RWPE2 (cell line): ENCODE results near the gene RPS19BP1.

Experiments used
- ATAC-seq: fragments of 200-7000 bp; cut with Tn5 transposase; 3 replicates; pipeline ENCODE4 v1.9.1; 2021; ENCODE audit warnings: low read depth
- DNase-seq: peaks from one replicate; pipeline ENCODE4 v3.0.0-alpha.2; 2020; ENCODE audit warnings: low spot score
- H3K27ac ChIP-seq: fragments of 450-650 bp; 2 replicates; pipeline ENCODE4 v1.5.1; 2017; ENCODE audit warnings: mild to moderate bottlenecking; ENCODE audit not compliant: poor library complexity, severe bottlenecking
- H3K27me3 ChIP-seq: fragments of 250-450 bp; sonication (Bioruptor Pico); 2 replicates; pipeline ENCODE4 v1.5.1; 2021; ENCODE audit warnings: mild to moderate bottlenecking, moderate library complexity; ENCODE audit not compliant: insufficient read depth, poor library complexity, severe bottlenecking
- H3K36me3 ChIP-seq: fragments of 250-450 bp; sonication (Bioruptor Pico); 2 replicates; pipeline ENCODE4 v1.5.1; 2020; ENCODE audit warnings: low read depth, mild to moderate bottlenecking, moderate library complexity
- H3K4me1 ChIP-seq: fragments of 250-450 bp; sonication (Bioruptor Pico); 2 replicates; pipeline ENCODE4 v1.5.1; 2021; ENCODE audit warnings: mild to moderate bottlenecking, moderate library complexity; ENCODE audit not compliant: insufficient read depth, poor library complexity, severe bottlenecking
- H3K4me3 ChIP-seq: fragments of 250-450 bp; sonication (Bioruptor Pico); 2 replicates; pipeline ENCODE4 v1.5.1; 2021; ENCODE audit warnings: mild to moderate bottlenecking, moderate library complexity; ENCODE audit not compliant: severe bottlenecking
- H3K9me3 ChIP-seq: fragments of 250-450 bp; sonication (Bioruptor Pico); 2 replicates; pipeline ENCODE4 v1.5.1; 2021; ENCODE audit warnings: mild to moderate bottlenecking, moderate library complexity; ENCODE audit not compliant: severe bottlenecking
- TF ChIP-seq, protein P1 (sequence below): fragments of 450-650 bp; IDR thresholded peaks from one replicate; pipeline ENCODE4 v1.5.1; 2017; ENCODE audit warnings: mild to moderate bottlenecking, moderate library complexity; ENCODE audit not compliant: poor library complexity, severe bottlenecking

The RPS19BP1 gene

DNA sequence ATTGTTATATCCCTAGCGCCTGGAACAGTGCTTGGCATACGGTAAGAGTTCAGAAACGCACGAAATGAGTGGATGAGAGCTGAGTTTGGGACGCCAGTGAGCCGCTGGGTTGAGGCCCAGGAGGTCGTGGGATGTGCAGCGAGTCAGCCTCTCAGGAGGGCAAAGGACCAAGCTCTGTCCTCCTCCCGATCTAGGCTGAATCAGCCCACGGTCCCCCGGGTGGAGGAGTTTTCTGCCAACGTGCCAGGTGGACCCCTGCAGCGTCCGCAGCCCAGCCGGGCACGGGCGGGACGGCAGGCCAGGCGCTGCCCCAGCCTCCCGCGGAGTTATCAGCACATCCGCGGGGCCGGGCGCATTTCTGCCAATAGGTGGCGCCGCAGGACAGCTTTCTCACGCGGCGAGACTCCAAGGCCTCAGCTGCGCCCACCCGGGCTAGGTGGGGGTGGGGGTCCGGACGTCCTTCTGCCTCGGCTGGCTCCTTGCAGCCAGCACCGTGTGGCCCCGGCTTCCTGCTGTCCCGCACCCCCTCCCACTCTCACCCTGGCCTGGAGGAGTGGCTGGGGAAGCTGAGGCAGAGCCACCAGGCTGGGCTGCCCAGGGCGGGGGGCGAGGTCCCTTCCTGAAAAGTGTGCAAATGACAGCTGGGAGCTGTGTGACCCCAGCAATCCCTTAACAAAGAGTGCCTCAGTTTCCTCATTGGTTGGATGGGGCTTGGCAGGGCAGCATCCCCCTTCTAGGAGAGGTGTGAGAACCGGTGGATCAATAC is 2.2 kb upstream of the RPS19BP1 start:
- TF ChIP-seq, protein P1, sequence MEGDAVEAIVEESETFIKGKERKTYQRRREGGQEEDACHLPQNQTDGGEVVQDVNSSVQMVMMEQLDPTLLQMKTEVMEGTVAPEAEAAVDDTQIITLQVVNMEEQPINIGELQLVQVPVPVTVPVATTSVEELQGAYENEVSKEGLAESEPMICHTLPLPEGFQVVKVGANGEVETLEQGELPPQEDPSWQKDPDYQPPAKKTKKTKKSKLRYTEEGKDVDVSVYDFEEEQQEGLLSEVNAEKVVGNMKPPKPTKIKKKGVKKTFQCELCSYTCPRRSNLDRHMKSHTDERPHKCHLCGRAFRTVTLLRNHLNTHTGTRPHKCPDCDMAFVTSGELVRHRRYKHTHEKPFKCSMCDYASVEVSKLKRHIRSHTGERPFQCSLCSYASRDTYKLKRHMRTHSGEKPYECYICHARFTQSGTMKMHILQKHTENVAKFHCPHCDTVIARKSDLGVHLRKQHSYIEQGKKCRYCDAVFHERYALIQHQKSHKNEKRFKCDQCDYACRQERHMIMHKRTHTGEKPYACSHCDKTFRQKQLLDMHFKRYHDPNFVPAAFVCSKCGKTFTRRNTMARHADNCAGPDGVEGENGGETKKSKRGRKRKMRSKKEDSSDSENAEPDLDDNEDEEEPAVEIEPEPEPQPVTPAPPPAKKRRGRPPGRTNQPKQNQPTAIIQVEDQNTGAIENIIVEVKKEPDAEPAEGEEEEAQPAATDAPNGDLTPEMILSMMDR, result peak; percentile 95
- Histone ChIP-seq H3K27me3 (no peaks in the 10 kb centered on the region), H3K4me3 (no peak overlapping the region), H3K9me3 (no peaks in the 10 kb centered on the region), H3K36me3 (peaks cover 21% of the 10 kb centered on the region), H3K27ac (no peak overlapping the region), H3K4me1 (peaks cover 3% of the 10 kb centered on the region)
- DNase-seq, result no peak
- ATAC-seq, result peak; percentile 47; the same call in 2 of the 3 replicates

DNA sequence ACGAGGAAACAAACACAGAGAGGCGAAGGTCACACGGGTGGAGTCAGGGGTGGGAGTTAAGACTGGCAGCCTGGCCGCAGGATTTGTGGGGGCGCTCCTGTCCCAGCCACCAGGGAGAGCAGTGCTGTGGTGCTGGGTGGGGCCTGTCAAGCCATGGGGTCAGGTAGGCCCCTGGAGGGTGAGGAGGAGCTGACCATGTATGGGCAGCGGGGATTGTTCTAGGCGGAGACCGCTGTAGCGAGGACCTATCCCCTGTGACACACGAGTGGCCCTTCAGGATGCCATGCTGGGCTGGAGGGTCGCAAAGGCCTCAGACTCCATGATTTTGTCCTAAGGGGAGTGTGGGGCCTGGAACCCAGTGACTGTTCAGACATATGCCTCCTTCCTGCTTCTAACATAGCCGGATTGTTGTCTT is 1.6 kb upstream of the RPS19BP1 start:
- Histone ChIP-seq H3K4me3 (no peak overlapping the region), H3K4me1 (peaks cover 5% of the 10 kb centered on the region), H3K9me3 (no peaks in the 10 kb centered on the region), H3K27ac (no peak overlapping the region), H3K27me3 (no peaks in the 10 kb centered on the region), H3K36me3 (peaks cover 26% of the 10 kb centered on the region)
- TF ChIP-seq, protein P1, result no peak
- ATAC-seq, result no peak
- DNase-seq, result no peak

DNA sequence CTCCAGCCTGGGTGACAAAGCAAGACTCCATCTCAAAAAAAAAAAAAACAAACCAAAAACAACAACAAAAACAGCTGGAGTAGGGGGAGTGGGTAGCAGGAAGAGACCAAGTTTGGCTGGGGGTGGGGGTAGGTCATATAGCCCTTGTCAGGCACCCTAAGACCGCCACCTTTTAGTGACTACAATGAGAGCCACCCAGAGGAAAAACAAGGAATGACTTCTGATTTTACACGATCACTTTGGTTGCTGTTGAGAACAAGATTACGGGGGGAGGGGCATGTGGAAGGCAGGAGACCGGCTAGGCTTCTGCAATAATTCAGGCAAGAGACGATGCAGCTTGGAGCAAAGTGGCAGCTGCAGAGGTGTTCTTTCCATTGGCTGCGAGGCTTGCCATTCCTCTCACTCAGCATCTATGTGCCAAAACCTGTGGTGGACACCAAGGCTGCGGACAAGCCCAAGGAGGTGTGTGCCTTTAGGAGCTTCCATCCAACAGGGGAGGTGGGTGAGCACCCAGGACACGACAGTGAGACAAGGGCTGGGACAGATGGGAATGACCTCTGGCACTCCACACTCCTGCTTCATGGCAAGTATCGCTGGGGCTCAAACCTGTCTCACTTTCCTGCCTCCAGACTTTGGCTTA is 1.7 kb downstream of the RPS19BP1 start:
- H3K27ac ChIP-seq, result no peak overlapping the region
- TF ChIP-seq, protein P1, result peak; percentile 22
- no peaks in the 10 kb centered on the region for H3K27me3 ChIP-seq
- DNase-seq (no peak), ATAC-seq (no peak)
- peaks cover 39% of the 10 kb centered on the region for H3K36me3 ChIP-seq
- no peak overlapping the region for H3K4me3 ChIP-seq
- H3K4me1 ChIP-seq, result peaks cover 8% of the 10 kb centered on the region
- H3K9me3 ChIP-seq, result no peaks in the 10 kb centered on the region

DNA sequence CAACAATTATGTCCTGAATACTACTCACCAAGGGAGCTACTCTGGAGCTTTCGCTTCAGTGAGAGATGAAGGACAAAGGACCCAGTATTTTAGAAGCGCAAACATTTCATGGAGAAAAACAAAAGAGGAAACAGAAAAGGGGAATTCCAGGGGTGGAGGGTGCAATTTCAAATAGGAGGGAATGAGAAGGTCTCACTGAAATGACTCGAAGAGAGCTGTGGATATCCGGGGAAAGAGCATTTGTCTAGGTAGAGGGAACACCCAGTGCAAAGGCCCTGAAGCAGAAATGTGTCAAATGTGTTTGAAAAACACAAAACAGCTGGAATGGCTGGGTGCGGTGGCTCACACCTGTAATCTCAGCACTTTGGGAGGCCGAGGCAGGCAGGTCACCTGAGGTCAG is 2.4 kb downstream of the RPS19BP1 start:
- TF ChIP-seq, protein P1, result no peak
- peaks cover 8% of the 10 kb centered on the region for H3K4me1 ChIP-seq
- H3K27me3 ChIP-seq, result no peaks in the 10 kb centered on the region
- H3K36me3 ChIP-seq, result peaks cover 39% of the 10 kb centered on the region
- DNase-seq (no peak), ATAC-seq (no peak)
- no peaks in the 10 kb centered on the region for H3K9me3 ChIP-seq
- no peak overlapping the region for H3K4me3 ChIP-seq
- no peak overlapping the region for H3K27ac ChIP-seq

DNA sequence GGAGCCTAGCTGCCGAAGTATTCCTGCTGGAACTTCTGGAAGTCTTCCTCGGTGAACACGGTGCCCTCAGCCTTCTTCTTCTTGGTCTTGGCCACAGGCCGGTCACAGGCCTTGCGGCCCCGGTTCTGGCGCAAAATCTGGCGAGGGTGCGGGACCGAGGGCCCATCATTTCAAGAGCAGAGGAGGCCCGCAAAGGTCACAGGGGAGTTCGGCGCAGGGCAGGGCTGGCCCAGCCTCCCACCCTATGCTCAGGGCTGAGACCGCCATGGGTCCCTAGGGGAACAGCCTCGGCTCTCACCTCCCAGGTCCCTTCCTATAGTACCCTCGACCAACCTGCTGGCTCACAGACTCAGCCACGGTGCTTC is 3.1 kb downstream of the RPS19BP1 start:
- H3K27me3 ChIP-seq, result no peaks in the 10 kb centered on the region
- TF ChIP-seq, protein P1, result peak; percentile 69
- peaks cover 39% of the 10 kb centered on the region for H3K36me3 ChIP-seq
- peaks cover 8% of the 10 kb centered on the region for H3K4me1 ChIP-seq
- H3K4me3 ChIP-seq, result no peak overlapping the region
- H3K27ac ChIP-seq, result no peak overlapping the region
- ATAC-seq, result no peak
- H3K9me3 ChIP-seq, result no peaks in the 10 kb centered on the region
- no peak for DNase-seq
